ACHN (cell line): ENCODE data around the gene PPP1R2B.
"Not testable (repeated sequence)": the region's sequence is repeated elsewhere in the genome, so short reads cannot be mapped to it uniquely, and the experiment has no call there.

Experiments used
- DNase-seq: peaks from one replicate; pipeline ENCODE4 v3.0.0-alpha.2; 2015
- in situ Hi-C: cut with HindIII; loops from 2 replicates; pipeline ENCODE4 v1.10.0; 2017; ENCODE audit warnings: low sequenced_read_pairs, low pct_ligation_motif_present, low pct_unique_long_range_greater_than_20kb

Gene PPP1R2B

GRCh38 chr5:156850206-156850751 lies at the start of gene PPP1R2B:
TSS of gene PPP1R2B (plus strand) at chr5:156850295. CDS start at chr5:156850563, 268 bp downstream.
- in situ Hi-C loops, result no loop called here
- no peak for DNase-seq

GRCh38 chr5:156800929-156801328 lies 49.2 kb upstream of the PPP1R2B start:
- DNase-seq, result no peak
- in situ Hi-C loops, result no loop called here

GRCh38 chr5:156802501-156802900 lies 47.6 kb upstream of the PPP1R2B start:
- in situ Hi-C loops, result no loop called here
- no peak for DNase-seq

GRCh38 chr5:156803404-156803803 lies 46.7 kb upstream of the PPP1R2B start:
- in situ Hi-C loops, result no loop called here
- DNase-seq, result no peak

GRCh38 chr5:156812959-156813358 lies 37.1 kb upstream of the PPP1R2B start:
- in situ Hi-C loops, result no loop called here
- DNase-seq, result no peak

GRCh38 chr5:156815988-156816599 lies 34.0 kb upstream of the PPP1R2B start:
- in situ Hi-C loops, result no loop called here
- DNase-seq, result peak; percentile 28

- in situ Hi-C loops, result no loop called here
- no peak for DNase-seq
These were observed 30.6 kb upstream of the PPP1R2B start for GRCh38 chr5:156819537-156819936.

- no peak for DNase-seq
- in situ Hi-C loops, result no loop called here
These were observed 30.0 kb upstream of the PPP1R2B start for GRCh38 chr5:156819967-156820581.

GRCh38 chr5:156824241-156824640 lies 25.9 kb upstream of the PPP1R2B start:
- no peak for DNase-seq

GRCh38 chr5:156824800-156825199 lies 25.3 kb upstream of the PPP1R2B start:
- peak; percentile 35 for DNase-seq
- in situ Hi-C loops, result no loop called here

More at GRCh38 chr5:156824241-156824640, 25.9 kb upstream of the PPP1R2B start:
- in situ Hi-C loops, result no loop called here

- in situ Hi-C loops, result no loop called here
- DNase-seq, result no peak
These were observed 24.4 kb upstream of the PPP1R2B start for GRCh38 chr5:156825688-156826087.

- in situ Hi-C loops, result no loop called here
- DNase-seq, result no peak
These were observed 23.9 kb upstream of the PPP1R2B start for GRCh38 chr5:156826150-156826549.

- no peak for DNase-seq
- in situ Hi-C loops, result no loop called here
These were observed 15.2 kb upstream of the PPP1R2B start for GRCh38 chr5:156834916-156835315.

- DNase-seq, result peak; percentile 23
- in situ Hi-C loops, result no loop called here
These were observed 14.2 kb upstream of the PPP1R2B start for GRCh38 chr5:156835905-156836304.

GRCh38 chr5:156836846-156837245 lies 13.2 kb upstream of the PPP1R2B start:
- no peak for DNase-seq
- in situ Hi-C loops, result no loop called here

GRCh38 chr5:156838961-156839360 lies 11.1 kb upstream of the PPP1R2B start:
- DNase-seq, result no peak
- in situ Hi-C loops, result no loop called here

GRCh38 chr5:156841737-156842136 lies 8.4 kb upstream of the PPP1R2B start:
- in situ Hi-C loops, result no loop called here
- DNase-seq, result no peak

GRCh38 chr5:156846914-156847313 lies 3.2 kb upstream of the PPP1R2B start:
- in situ Hi-C loops, result no loop called here
- no peak for DNase-seq

GRCh38 chr5:156848447-156848846 lies 1.6 kb upstream of the PPP1R2B start:
- in situ Hi-C loops, DNase-seq: not testable (repeated sequence)

GRCh38 chr5:156851880-156852279 lies 1.8 kb downstream of the PPP1R2B start:
- in situ Hi-C loops, result no loop called here
- DNase-seq, result no peak
